ENCODE results near the gene SNX5. TPM values are rescaled to one million over a fixed set of nuclear protein-coding genes. Genes with fewer than 3 reads are reported as not detected.

SNX5 gene
- total and polyA plus RNA-seq, 2 of the 13 experiments (the other 11 are each of a cell fraction or from before 2014, with no cell fraction given) = 664 to 1,040 TPM

- TF ChIP-seq ZFP91 (CRISPR knock-in tag; IDR thresholded peaks at IDR 0.05; ENCODE audit: borderline replicate concordance) (no peak), ZFYVE20 (CRISPR knock-in tag; IDR thresholded peaks at IDR 0.05; ENCODE audit: borderline replicate concordance, low read depth) (no peak), ZNF331 (CRISPR knock-in tag; IDR thresholded peaks at IDR 0.05) (0 out of 2 replicates have a peak, but pooled peaks have one; percentile 8), SOX13 (IDR thresholded peaks at IDR 0.05) (no peak), SOX13 (CRISPR knock-in tag; conservative IDR thresholded peaks at IDR 0.05 in 1 of 2, IDR thresholded peaks at IDR 0.05 in 1 of 2) (no peak), CHCHD3 (CRISPR knock-in tag; IDR thresholded peaks at IDR 0.05) (no peak), ZNF720 (CRISPR knock-in tag; IDR thresholded peaks at IDR 0.05) (no peak), TEAD3 (CRISPR knock-in tag; optimal IDR thresholded peaks at IDR 0.05; ENCODE audit: borderline replicate concordance) (peak; percentile 29), ZSCAN31 (CRISPR knock-in tag; IDR thresholded peaks at IDR 0.05; ENCODE audit: low read depth) (no peak), PHF21A (CRISPR knock-in tag; IDR thresholded peaks at IDR 0.05) (no peak), JARID2 (CRISPR knock-in tag; IDR thresholded peaks at IDR 0.05; ENCODE audit: insufficient replicate concordance) (no peak)
- TF ChIP-seq, protein P1, sequence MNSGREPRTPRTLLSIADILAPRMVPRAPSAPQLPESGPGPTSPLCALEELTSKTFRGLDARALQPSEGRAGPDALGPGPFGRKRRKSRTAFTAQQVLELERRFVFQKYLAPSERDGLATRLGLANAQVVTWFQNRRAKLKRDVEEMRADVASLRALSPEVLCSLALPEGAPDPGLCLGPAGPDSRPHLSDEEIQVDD (CRISPR knock-in tag; IDR thresholded peaks at IDR 0.05; ENCODE audit: borderline replicate concordance) = no peak
- TF ChIP-seq, protein P2, sequence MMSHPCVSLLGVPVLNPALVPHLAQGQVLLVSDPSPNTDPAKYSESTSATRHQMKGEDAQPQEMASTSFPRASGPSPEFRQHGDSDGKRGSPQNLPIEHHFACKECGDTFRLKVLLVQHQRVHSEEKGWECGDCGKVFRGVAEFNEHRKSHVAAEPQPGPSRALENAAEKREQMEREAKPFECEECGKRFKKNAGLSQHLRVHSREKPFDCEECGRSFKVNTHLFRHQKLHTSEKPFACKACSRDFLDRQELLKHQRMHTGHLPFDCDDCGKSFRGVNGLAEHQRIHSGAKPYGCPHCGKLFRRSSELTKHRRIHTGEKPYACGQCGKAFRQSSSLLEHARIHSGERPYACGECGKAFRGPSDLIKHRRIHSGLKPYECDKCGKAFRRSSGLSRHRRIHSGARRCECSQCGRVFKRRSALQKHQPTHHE (CRISPR knock-in tag; IDR thresholded peaks at IDR 0.05; ENCODE audit: borderline replicate concordance) = no peak; the same call in 1 of the 2 replicates
- TF ChIP-seq, protein P3, sequence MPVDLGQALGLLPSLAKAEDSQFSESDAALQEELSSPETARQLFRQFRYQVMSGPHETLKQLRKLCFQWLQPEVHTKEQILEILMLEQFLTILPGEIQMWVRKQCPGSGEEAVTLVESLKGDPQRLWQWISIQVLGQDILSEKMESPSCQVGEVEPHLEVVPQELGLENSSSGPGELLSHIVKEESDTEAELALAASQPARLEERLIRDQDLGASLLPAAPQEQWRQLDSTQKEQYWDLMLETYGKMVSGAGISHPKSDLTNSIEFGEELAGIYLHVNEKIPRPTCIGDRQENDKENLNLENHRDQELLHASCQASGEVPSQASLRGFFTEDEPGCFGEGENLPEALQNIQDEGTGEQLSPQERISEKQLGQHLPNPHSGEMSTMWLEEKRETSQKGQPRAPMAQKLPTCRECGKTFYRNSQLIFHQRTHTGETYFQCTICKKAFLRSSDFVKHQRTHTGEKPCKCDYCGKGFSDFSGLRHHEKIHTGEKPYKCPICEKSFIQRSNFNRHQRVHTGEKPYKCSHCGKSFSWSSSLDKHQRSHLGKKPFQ (CRISPR knock-in tag; IDR thresholded peaks at IDR 0.05; ENCODE audit: insufficient replicate concordance) = no peak
Observed at GRCh38 chr20:17966432-17967310, 1.9 kb downstream of the SNX5 start (continued).
